Stimulated activated CD8-positive, alpha-beta memory T cell treated with anti-CD3 and anti-CD28 coated beads, Interleukin-12 subunit alpha, Interleukin-12 subunit beta, amount 100 ng/mL, for 4 hours (primary cell): ENCODE data around the gene KDM2A.

ENCODE experiments used
- DNase-seq: peaks from one replicate; pipeline ENCODE4 v3.0.0-alpha.2; 2020; ENCODE audit warnings: low read depth

The KDM2A gene

GRCh38 chr11:67284811-67285540 is 165.9 kb downstream of the KDM2A start:
- no peak for DNase-seq

DNA sequence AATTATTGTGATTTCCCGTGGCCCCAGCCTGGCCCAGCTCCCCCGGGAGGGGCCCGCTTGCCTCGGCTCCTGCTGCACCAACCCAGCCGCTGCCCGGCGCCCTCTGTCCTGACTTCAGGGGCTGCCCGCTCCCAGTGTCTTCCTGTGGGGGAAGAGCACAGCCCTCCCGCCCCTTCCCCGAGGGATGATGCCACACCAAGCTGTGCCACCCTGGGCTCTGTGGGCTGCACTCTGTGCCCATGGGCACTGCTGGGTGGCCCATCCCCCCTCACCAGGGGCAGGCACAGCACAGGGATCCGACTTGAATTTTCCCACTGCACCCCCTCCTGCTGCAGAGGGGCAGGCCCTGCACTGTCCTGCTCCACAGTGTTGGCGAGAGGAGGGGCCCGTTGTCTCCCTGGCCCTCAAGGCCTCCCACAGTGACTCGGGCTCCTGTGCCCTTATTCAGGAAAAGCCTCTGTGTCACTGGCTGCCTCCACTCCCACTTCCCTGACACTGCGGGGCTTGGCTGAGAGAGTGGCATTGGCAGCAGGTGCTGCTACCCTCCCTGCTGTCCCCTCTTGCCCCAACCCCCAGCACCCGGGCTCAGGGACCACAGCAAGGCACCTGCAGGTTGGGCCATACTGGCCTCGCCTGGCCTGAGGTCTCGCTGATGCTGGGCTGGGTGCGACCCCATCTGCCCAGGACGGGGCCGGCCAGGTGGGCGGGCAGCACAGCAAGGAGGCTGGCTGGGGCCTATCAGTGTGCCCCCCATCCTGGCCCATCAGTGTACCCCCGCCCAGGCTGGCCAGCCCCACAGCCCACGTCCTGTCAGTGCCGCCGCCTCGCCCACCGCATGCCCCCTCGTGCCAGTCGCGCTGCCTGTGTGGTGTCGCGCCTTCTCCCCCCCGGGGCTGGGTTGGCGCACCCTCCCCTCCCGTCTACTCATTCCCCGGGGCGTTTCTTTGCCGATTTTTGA is 166.8 kb downstream of the KDM2A start:
- no peak for DNase-seq

- DNase-seq, result no peak
Observed at GRCh38 chr11:67286621-67287333, 167.7 kb downstream of the KDM2A start.

- DNase-seq, result no peak
Observed at GRCh38 chr11:67287355-67288197, 168.5 kb downstream of the KDM2A start.

DNA sequence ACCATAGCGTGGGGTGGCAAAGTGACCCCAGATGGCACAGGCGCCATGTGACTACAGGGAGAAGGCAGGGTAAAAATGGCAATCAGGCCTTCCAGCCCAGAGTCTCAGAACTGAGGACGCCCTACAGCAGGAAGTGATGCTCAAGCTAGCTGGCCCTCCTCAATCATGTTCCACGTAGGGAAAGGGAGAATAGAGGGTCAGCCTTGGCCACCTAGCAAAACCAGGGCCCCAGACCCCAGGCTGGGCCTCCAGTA is 169.1 kb downstream of the KDM2A start:
- no peak for DNase-seq

- peak; percentile 83 for DNase-seq
Observed at GRCh38 chr11:67288452-67289225, 169.6 kb downstream of the KDM2A start.

GRCh38 chr11:67289226-67289650 is 170.2 kb downstream of the KDM2A start, which contains the start of gene ANKRD13D:
Gene ANKRD13D, plus strand, starts transcription at chr11:67289303. Its CDS starts 158 bp downstream, at chr11:67289461.
- no peak for DNase-seq

GRCh38 chr11:67289651-67290479 is 170.8 kb downstream of the KDM2A start:
- no peak for DNase-seq

DNA sequence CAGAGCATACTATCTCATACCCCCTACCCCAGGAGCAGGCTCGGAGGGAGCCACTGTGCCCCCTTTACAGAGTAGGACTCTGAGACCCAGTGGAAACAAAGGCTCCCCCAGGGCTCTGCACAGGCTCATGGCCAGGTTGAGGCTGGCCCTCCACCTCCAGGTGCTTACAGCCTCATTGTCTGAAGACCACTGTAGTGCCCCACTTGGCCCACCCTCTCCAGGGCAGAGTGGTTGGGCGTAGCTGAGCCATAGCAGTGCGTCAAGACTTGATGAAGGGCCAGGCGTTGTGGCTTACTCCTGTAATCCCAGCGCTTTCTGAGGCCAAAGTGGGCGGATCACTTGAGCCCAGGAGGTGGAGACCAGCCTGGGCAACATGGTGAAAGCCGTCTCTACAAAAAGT is 171.7 kb downstream of the KDM2A start:
- no peak for DNase-seq

GRCh38 chr11:67291481-67292381 is 172.7 kb downstream of the KDM2A start:
- DNase-seq, result no peak

DNA sequence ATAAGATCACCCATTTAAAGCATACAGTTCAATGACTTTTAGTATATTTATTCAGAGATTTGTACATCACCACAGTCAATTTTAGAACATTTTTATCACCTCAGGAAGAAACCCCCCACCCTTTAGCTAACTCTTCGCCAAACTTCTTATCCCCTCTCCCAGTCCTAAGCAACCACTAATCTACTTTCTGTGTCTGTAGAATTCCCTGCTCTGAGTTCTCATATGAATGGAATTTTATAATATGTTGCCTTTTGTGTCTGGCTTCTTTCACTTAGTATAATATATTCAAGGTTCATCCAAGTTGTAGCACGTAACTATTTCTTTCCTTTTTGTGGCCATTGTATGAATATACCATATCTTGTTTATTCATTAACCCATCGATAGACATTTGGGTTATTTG is 173.6 kb downstream of the KDM2A start:
- DNase-seq, result no peak

- DNase-seq, result no peak
Observed at GRCh38 chr11:67293090-67293489, 174.0 kb downstream of the KDM2A start.

- DNase-seq, result no peak
Observed at GRCh38 chr11:67295846-67296245, 176.8 kb downstream of the KDM2A start.

DNA sequence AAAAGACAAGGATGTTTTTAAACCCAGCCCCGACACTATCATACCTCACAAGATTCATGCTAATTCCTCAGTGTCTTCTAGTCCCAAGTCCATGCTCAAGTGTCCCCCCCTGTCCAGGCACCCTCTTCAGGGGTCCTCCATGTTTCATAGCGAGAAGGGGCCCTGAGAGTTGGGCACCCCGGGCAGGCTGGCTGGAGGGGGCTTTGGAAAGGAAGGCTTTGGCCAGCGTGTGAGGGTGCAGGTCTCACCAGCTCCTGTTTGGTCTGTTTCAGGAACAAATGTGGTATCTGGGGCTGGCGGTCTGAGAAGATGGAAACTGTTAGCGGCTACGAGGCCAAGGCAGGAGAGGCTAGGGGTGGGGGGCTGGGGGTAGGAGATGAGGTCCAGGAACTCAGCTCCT is 179.7 kb downstream of the KDM2A start:
- DNase-seq, result no peak

- no peak for DNase-seq
Observed at GRCh38 chr11:67299471-67300191, 180.6 kb downstream of the KDM2A start.

GRCh38 chr11:67300256-67300755 is 181.2 kb downstream of the KDM2A start:
- DNase-seq, result no peak

GRCh38 chr11:67300756-67301312 is 181.8 kb downstream of the KDM2A start:
- no peak for DNase-seq
